H1 (cell line): ENCODE data around the gene FREM1. TPM values are rescaled to one million over a fixed set of nuclear protein-coding genes. Genes with fewer than 3 reads are reported as not detected.

Source experiments
- KDM1A ChIP-seq: fragments of 200-600, 300-600 bp; sonication (generic); IDR thresholded peaks from 2 replicates; pipeline ENCODE4 v1.7.1; 2016; ENCODE audit warnings: mild to moderate bottlenecking, low read length, borderline replicate concordance
- polyA plus RNA-seq, 7 experiments: library from polyadenylated mRNA; depleted of rRNA in 3 of 7; stranded (reverse) in 5 of 7; unstranded in 2 of 7; fragments of >200 nt in 5 of 7; fragments of 200-250 nt in 2 of 7; gene quantifications; 1 replicate in 5 of 7; 2 replicates in 1 of 7; 4 replicates in 1 of 7; pipeline versions ENCODE4 v1.2.1 to v1.2.3, GENCODE V29; 2011 to 2013; ENCODE audit warnings: missing spikeins in 2 of 7, mixed read lengths in 2 of 7
- total RNA-seq: library from RNA; stranded (reverse); fragmentation: NEBNext Ultra II Directional; extraction: Animal tissue kit (Norgen Biotek cat#: 25700); gene quantifications from 2 replicates; pipeline ENCODE4 v1.2.1, GENCODE V29; 2021

Gene FREM1
- total and polyA plus RNA-seq, 2 of the 8 experiments (the other 6 are each of a cell fraction or from before 2014, with no cell fraction given) = 2.6 to 3.1 TPM

GRCh38 chr9:14702200-14702720 is 208.0 kb downstream of the FREM1 start (continued):
- TF ChIP-seq KDM1A = no peak
